Left lung (tissue), 10 donors: Measurements from ENCODE around the gene KIF5C. TPM values are rescaled to one million over a fixed set of nuclear protein-coding genes. Genes with fewer than 3 reads are reported as not detected.

Experiments used
- ATAC-seq: fragments of 200-7000 bp; cut with Tn5 transposase; one replicate; pipeline ENCODE4 v1.9.1; 2020; ENCODE audit warnings: moderate library complexity
- DNase-seq, 4 donors: peaks; one replicate each; pipeline ENCODE4 v3.0.0-alpha.2; 2013 to 2020
- H3K27ac ChIP-seq, 2 donors: fragments of 200-600 bp; sonication (generic) in 1 of 2; one replicate each; pipeline versions ENCODE4 v1.5.0 to v1.8.0; 2020 to 2021
- H3K27me3 ChIP-seq, 2 donors: fragments of 200-600 bp; sonication (generic) in 1 of 2; one replicate each; pipeline versions ENCODE4 v1.5.0 to v1.8.0; 2020 to 2021
- H3K36me3 ChIP-seq, 2 donors: fragments of 200-600 bp; sonication (generic) in 1 of 2; one replicate each; pipeline versions ENCODE4 v1.5.0 to v1.8.0; 2020 to 2021
- H3K4me1 ChIP-seq, 2 donors: fragments of 200-600 bp; one replicate each; pipeline ENCODE4 v1.8.0; 2021
- H3K4me3 ChIP-seq, 2 donors: fragments of 200-600 bp; sonication (generic) in 1 of 2; one replicate each; pipeline versions ENCODE4 v1.5.0 to v1.8.0; 2020 to 2021; ENCODE audit warnings: mild to moderate bottlenecking in 1 of 2
- H3K9me3 ChIP-seq, 2 donors: fragments of 200-600 bp; sonication (generic) in 1 of 2; one replicate each; pipeline versions ENCODE4 v1.5.0 to v1.8.0; 2020 to 2021
- CTCF ChIP-seq, 2 donors: fragments of 200-600 bp; sonication (generic) in 1 of 2; IDR thresholded peaks; one replicate each; pipeline versions ENCODE4 v1.5.0 to v1.8.0; 2021; ENCODE audit warnings: antibody characterized with exemption in 2 of 2
- intact Hi-C, 2 donors: fragments of 100-400 bp; cut with DNase I; formaldehyde crosslinking; loops; one replicate each; pipeline versions ENCODE4 v1.11.2 to v1.14.2; 2022
- polyA plus RNA-seq, 6 donors: library from polyadenylated mRNA; unstranded; fragments of 120-200 nt; gene quantifications; one replicate each; pipeline ENCODE4 v1.2.1, GENCODE V29; 2013; ENCODE audit not compliant: insufficient read length in 6 of 6
- total RNA-seq, 2 donors: library from RNA; stranded (reverse); fragmentation: NEBNext Ultra II Directional; extraction: Animal tissue kit (Norgen Biotek cat#: 25700); gene quantifications; one replicate each; pipeline ENCODE4 v1.2.1, GENCODE V29; 2021
- donor health status: DM: no; HTN: yes; CAD: no.
- donor health status: DM: no; HTN: no; CAD: no.

KIF5C gene
- total and polyA plus RNA-seq, 8 donors, result 0.92 to 27.4 (median 20.3) TPM

DNA sequence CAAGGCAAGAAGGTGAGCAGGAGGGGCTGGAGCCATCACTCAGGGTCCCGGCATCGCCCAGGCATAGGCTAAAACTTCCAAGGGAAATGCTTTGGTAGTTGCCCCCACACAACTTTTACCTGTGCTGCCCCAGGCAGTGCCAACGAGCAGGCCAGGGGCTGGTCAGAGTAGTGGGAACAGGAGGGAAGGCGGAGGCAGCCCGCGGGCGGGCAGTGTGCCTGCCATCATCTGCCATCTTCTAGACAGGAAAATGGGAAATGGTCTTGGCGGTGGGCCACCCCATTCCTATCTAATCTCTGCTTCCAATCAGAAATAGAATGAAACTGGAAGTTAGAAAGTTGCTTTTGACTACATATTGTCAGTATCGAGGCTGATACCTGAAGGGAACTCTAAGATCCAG is 137.5 kb downstream of the KIF5C start:
- no peak for TF ChIP-seq CTCF (IDR thresholded peaks at IDR 0.05)
- Histone ChIP-seq H3K27ac (no peak overlapping the region), H3K36me3 (no peaks in the 10 kb centered on the region), H3K27me3 (no peaks in the 10 kb centered on the region), H3K4me1 (no peaks in the 10 kb centered on the region), H3K9me3 (no peaks in the 10 kb centered on the region), H3K4me3 (no peak overlapping the region)
- ATAC-seq (no peak), DNase-seq (no peak)
- intact Hi-C loops, result loop anchor here in 1 of 2 donors (10.0 kb wide), 1 partner anchor 302 kb away; no protein-coding TSS in a partner anchor

DNA sequence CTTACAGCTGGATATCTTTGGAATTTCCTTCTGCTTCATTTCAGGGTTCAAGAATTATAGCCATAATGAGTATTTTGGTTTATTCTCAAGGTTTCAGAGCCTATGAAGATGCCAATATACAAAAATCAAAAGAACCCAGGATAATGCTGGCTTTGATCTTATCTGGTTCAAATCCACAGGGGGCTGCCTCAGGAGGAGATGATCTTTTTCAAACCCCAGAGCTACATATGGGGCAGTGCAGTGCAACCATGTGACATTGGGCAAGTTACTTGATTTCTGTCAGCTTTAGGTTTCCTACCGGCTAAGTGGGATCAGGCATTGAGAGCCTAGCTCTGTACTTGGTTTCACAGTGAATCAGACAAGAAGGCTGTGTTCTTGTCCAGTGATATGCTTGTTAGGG is 140.5 kb downstream of the KIF5C start:
- H3K36me3 ChIP-seq, result no peaks in the 10 kb centered on the region
- H3K27me3 ChIP-seq, result no peaks in the 10 kb centered on the region
- DNase-seq, result no peak
- no peak for TF ChIP-seq CTCF (IDR thresholded peaks at IDR 0.05)
- ATAC-seq, result no peak
- peaks cover 6 to 17% of the 10 kb centered on the region in 2 donors for H3K4me1 ChIP-seq
- no peak overlapping the region for H3K4me3 ChIP-seq
- intact Hi-C loops, result loop anchor here in 1 of 2 donors (5.0 to 10.0 kb wide), 2 partner anchors 299 to 547 kb away; no protein-coding TSS in a partner anchor
- no peak overlapping the region for H3K27ac ChIP-seq
- no peaks in the 10 kb centered on the region for H3K9me3 ChIP-seq

DNA sequence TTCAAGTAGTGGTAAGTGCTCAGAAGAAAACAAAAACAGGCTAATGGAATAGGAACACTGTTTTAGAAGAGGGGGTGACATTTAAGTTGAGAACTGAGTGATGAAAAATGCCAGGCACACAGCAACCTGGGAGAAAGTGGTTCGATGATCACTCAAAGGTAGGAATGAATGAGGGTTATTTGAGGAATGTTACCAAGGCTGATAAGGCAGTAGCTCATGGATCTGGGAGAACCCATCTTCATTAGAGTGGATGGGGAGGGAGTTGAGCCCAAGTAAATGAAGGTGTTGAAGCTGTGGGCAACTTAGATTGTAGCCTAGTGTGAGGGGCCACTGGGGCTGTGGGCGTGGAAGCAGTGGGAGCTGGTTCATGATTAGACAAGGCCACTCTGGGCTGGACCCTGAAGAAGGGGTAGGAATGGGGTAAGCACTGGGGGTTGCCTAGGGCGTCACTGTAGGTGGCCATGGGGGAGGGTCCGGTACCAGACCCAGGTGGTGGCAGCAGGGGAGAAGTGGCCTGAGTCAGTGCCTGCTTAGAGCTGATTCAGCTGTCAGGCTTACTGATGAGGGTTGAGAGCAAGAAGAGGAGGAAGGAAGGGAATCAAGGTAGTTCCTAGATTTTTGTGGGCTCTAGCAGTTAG is 141.0 kb downstream of the KIF5C start:
- Histone ChIP-seq H3K27ac (no peak overlapping the region), H3K27me3 (no peaks in the 10 kb centered on the region), H3K4me1 (peaks cover 6 to 21% of the 10 kb centered on the region in 2 donors), H3K9me3 (no peaks in the 10 kb centered on the region), H3K36me3 (no peaks in the 10 kb centered on the region), H3K4me3 (no peak overlapping the region)
- TF ChIP-seq CTCF (IDR thresholded peaks at IDR 0.05), result no peak
- ATAC-seq, result no peak
- no peak for DNase-seq
- intact Hi-C loops, result loop anchor here in 1 of 2 donors (5.0 to 10.0 kb wide), 2 partner anchors 299 to 546 kb away; no protein-coding TSS in a partner anchor

DNA sequence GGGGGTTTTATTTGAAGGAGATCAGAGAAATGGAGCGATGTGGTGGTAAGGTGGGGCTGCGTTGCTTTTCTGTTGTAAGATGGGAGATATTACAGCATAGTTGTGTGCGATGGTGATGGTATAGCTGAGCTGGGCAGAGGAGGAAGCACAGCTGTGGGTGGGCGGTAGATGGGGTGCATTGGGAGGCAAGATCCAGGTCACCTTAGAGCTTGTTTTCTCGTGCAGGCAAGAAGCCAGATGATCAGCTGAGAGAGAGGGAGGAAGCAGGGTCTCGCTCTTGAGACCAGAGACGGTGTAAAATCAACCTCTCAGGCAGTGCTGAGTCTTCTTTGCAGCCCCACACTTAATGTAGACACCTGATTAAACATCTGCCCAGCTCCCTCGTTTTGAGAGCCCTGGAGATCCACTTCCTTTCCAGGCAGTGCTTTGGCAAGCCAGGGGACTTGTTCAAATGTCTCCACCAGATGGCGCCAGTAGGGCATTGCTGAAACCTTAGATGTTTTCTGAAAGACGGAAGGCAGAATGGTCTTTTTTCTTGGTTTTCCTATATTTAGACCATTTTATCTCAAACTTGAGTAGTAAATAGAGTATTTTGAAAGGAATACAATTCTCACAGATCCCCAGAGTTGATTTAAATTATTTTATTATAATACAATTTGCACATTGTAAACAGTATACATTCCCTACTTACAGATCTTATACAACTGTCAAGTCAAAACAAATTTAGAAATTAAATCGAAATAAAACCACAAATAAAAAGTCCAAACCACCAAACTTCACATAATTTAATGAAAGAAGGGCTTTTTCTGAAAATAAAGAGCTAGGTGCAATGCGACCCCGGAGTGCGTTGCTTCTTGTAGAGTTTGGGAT is 142.3 kb downstream of the KIF5C start:
- Histone ChIP-seq H3K36me3 (no peaks in the 10 kb centered on the region), H3K4me3 (no peak overlapping the region), H3K4me1 (peaks cover 6 to 21% of the 10 kb centered on the region in 2 donors), H3K27me3 (no peaks in the 10 kb centered on the region), H3K9me3 (no peaks in the 10 kb centered on the region), H3K27ac (no peak overlapping the region)
- intact Hi-C loops, result loop anchor here in 1 of 2 donors (5.0 to 10.0 kb wide), 2 partner anchors 297 to 545 kb away; no protein-coding TSS in a partner anchor
- TF ChIP-seq CTCF (IDR thresholded peaks at IDR 0.05), result peak; percentile 80 to 90
- DNase-seq (peak in 3 of 4 donors; percentile 75 to 89 (median 80)), ATAC-seq (peak; percentile 80)

DNA sequence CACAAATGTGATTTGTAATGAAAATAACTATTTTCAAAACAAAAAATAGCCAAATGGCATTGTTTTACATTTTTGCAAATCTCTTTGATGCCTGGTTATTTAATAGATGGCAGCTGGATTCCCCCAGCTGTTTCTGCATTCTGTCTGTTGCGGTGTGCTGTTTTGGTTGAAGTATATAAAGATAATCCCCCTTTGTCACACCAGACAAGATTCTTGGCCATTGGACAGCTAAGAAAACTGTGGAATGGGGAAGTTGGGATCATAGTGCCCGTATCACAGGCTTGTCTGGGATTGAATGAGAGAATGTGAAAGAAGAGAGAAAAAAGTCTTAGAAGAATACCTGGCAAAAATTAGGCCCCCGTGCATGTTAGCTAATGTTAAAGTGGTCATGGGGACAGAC is 144.0 kb downstream of the KIF5C start:
- intact Hi-C loops, result loop anchor here in 1 of 2 donors (5.0 to 10.0 kb wide), 2 partner anchors 296 to 543 kb away; no protein-coding TSS in a partner anchor
- Histone ChIP-seq H3K36me3 (no peaks in the 10 kb centered on the region), H3K27me3 (no peaks in the 10 kb centered on the region), H3K9me3 (no peaks in the 10 kb centered on the region), H3K4me1 (peaks cover 6 to 21% of the 10 kb centered on the region in 2 donors), H3K4me3 (no peak overlapping the region), H3K27ac (no peak overlapping the region)
- no peak for ATAC-seq
- no peak for TF ChIP-seq CTCF (IDR thresholded peaks at IDR 0.05)
- no peak for DNase-seq
